HepG2 (cell line): ENCODE data around the gene TPCN2. TPM values are rescaled to one million over a fixed set of nuclear protein-coding genes. Genes with fewer than 3 reads are reported as not detected.
A peak's percentile ranks its signal among the peaks of the same experiment; 100 is the strongest.

ENCODE experiments used
- ATAC-seq: fragments of 200-7000 bp; cut with Tn5 transposase; 3 replicates; pipeline ENCODE4 v1.9.1; 2020; ENCODE audit warnings: mild to moderate bottlenecking, moderate library complexity
- BruUV-seq: library from RNA; stranded (reverse); fragments of 400-500 nt; replicated peaks from 2 replicates; lab custom pipeline; 2021; lab: Mats Ljungman, UMichigan
- CTCF ChIA-PET: fragments of 300-600 bp; formaldehyde crosslinking; extraction: SDS; loops from one replicate; lab custom pipeline; 2021; ENCODE audit warnings: low total read pairs, inconsistent platforms, low intra/inter-chr PET ratio; lab: Yijun Ruan, JAX
- POLR2A ChIA-PET: fragments of 350-600 bp; sonication (Branson Sonifier 250); formaldehyde crosslinking; loops from one replicate; lab custom pipeline; 2020; ENCODE audit warnings: antibody characterized with exemption, inconsistent platforms; lab: Yijun Ruan, JAX
- DNase-seq: peaks from one replicate; pipeline ENCODE4 v3.0.0-alpha.2; 2015; ENCODE audit warnings: low spot score
- FAIRE-seq: peaks from 3 replicates; lab custom pipeline; 2011; peaks lifted over from hg19 to GRCh38; lab: Jason Lieb, UNC
- H2AFZ ChIP-seq: one replicate; pipeline ENCODE4 v1.6.1; 2011; ENCODE audit warnings: low read length, inconsistent platforms
- H3K27ac ChIP-seq: fragments of 300-600 bp; 3 replicates; pipeline ENCODE4 v1.8.0; 2011; ENCODE audit warnings: mixed run types, mild to moderate bottlenecking, mixed read lengths, low read length, inconsistent platforms; ENCODE audit not compliant: insufficient read depth; ENCODE audit errors: extremely low read length
- H3K27me3 ChIP-seq, 2 experiments: fragments of 200-600 bp in 1 of 2; 2 replicates in 1 of 2; 3 replicates in 1 of 2; pipeline versions ENCODE4 v1.6.0 to v1.8.0; 2011; ENCODE audit warnings: low read length in 2 of 2, mild to moderate bottlenecking in 2 of 2, moderate library complexity in 2 of 2, inconsistent platforms in 1 of 2; ENCODE audit not compliant: insufficient read depth in 2 of 2, control insufficient read depth in 1 of 2
- H3K36me3 ChIP-seq, 2 experiments: fragments of 200-600 bp in 1 of 2; replicated peaks in 1 of 2; 2 replicates in 1 of 2; 3 replicates in 1 of 2; pipeline versions ENCODE4 v1.5.1 to v1.8.0; 2011; ENCODE audit warnings: low read length in 2 of 2, inconsistent platforms in 1 of 2; ENCODE audit not compliant: insufficient read depth in 2 of 2, control insufficient read depth in 1 of 2
- H3K4me1 ChIP-seq: 2 replicates; pipeline ENCODE4 v1.5.1; 2012; ENCODE audit warnings: low read length, inconsistent platforms; ENCODE audit not compliant: insufficient read depth
- H3K4me2 ChIP-seq: 2 replicates; pipeline ENCODE4 v1.6.0; 2011; ENCODE audit warnings: low read depth, low read length, inconsistent platforms
- H3K4me3 ChIP-seq, 3 experiments: fragments of 200-600 bp in 1 of 3; sonication (generic), shearing (Covaris generic) in 1 of 3; replicated peaks in 1 of 3; 2 replicates each; pipeline ENCODE4 v1.5.1; 2011 to 2016; ENCODE audit warnings: low read length in 3 of 3, inconsistent platforms in 2 of 3, low read depth in 2 of 3, mild to moderate bottlenecking in 2 of 3, control low read depth in 1 of 3, mixed read lengths in 1 of 3; ENCODE audit not compliant: insufficient read depth in 1 of 3
- H3K79me2 ChIP-seq: one replicate; pipeline ENCODE4 v1.6.1; 2011; ENCODE audit warnings: low read length, inconsistent platforms; ENCODE audit not compliant: insufficient read depth
- H3K9ac ChIP-seq: 2 replicates; pipeline ENCODE4 v1.6.0; 2011; ENCODE audit warnings: mild to moderate bottlenecking, low read depth, low read length, inconsistent platforms; ENCODE audit not compliant: insufficient read depth
- H3K9me3 ChIP-seq: 2 replicates; pipeline ENCODE4 v1.5.1; 2012; ENCODE audit warnings: mild to moderate bottlenecking, low read length
- H4K20me1 ChIP-seq: 2 replicates; pipeline ENCODE4 v1.6.0; 2011; ENCODE audit warnings: inconsistent platforms, mild to moderate bottlenecking, low read length, moderate library complexity; ENCODE audit not compliant: insufficient read depth
- FOSL2 ChIP-seq: sonication (generic); formaldehyde crosslinking; IDR thresholded peaks from 2 replicates; pipeline ENCODE4 v1.4.0; 2020; ENCODE audit warnings: missing genetic modification reagents
- FOXA3 ChIP-seq: IDR thresholded peaks from 2 replicates; pipeline ENCODE4 v1.6.1; 2016; ENCODE audit warnings: missing genetic modification reagents, missing compliant biosample characterization
- HDAC2 ChIP-seq: sonication (generic); formaldehyde crosslinking; IDR thresholded peaks from 2 replicates; pipeline ENCODE4 v1.4.0; 2020; ENCODE audit warnings: missing genetic modification reagents
- HNRNPLL ChIP-seq: fragments of 200-400 bp; formaldehyde crosslinking; IDR thresholded peaks from 2 replicates; pipeline ENCODE4 v1.6.1; 2017; ENCODE audit warnings: mild to moderate bottlenecking, low read depth, low read length; ENCODE audit not compliant: poor library complexity, severe bottlenecking
- NRL ChIP-seq: sonication (generic); formaldehyde crosslinking; IDR thresholded peaks from 2 replicates; pipeline ENCODE4 v1.5.0; 2020; ENCODE audit warnings: missing genetic modification reagents, mild to moderate bottlenecking, moderate library complexity, borderline replicate concordance
- PHF5A ChIP-seq: IDR thresholded peaks from one replicate; pipeline ENCODE4 v1.6.1; 2018; ENCODE audit warnings: low read depth, missing genetic modification reagents; ENCODE audit not compliant: unreplicated experiment
- SALL1 ChIP-seq: sonication (generic); formaldehyde crosslinking; IDR thresholded peaks from 2 replicates; pipeline ENCODE4 v1.8.0; 2022; ENCODE audit warnings: mild to moderate bottlenecking, missing genetic modification reagents
- TFDP2 ChIP-seq: sonication (generic); formaldehyde crosslinking; IDR thresholded peaks from 2 replicates; pipeline ENCODE4 v1.4.0; 2020; ENCODE audit warnings: missing genetic modification reagents
- ZBTB10 ChIP-seq: sonication (generic); formaldehyde crosslinking; IDR thresholded peaks from 2 replicates; pipeline ENCODE4 v1.4.0; 2020; ENCODE audit warnings: missing genetic modification reagents, borderline replicate concordance
- ZNF501 ChIP-seq: sonication (generic); formaldehyde crosslinking; IDR thresholded peaks from 2 replicates; pipeline ENCODE4 v1.5.1; 2020; ENCODE audit warnings: mild to moderate bottlenecking, moderate library complexity, missing genetic modification reagents
- ZNF572 ChIP-seq: sonication (generic); formaldehyde crosslinking; IDR thresholded peaks from 2 replicates; pipeline ENCODE4 v1.5.1; 2020; ENCODE audit warnings: mild to moderate bottlenecking, missing genetic modification reagents
- WGBS: methylation state at CpG from one replicate; pipeline ENCODE4 v1.1.6; 2017; ENCODE audit warnings: low lambda C conversion rate; 5-methylcytosine and 5-hydroxymethylcytosine counted together
- in situ Hi-C: cut with HindIII; loops from 2 replicates; pipeline ENCODE4 v1.10.0; 2017; ENCODE audit warnings: low pct_unique_long_range_greater_than_20kb; ENCODE audit not compliant: extremely low pct_ligation_motif_present
- intact Hi-C: fragments of 100-400 bp; cut with micrococcal nuclease; formaldehyde crosslinking; loops from one replicate; pipeline ENCODE4 v1.10.0; 2022; ENCODE audit not compliant: unreplicated experiment
- polyA plus RNA-seq, 8 experiments: library from polyadenylated mRNA; depleted of rRNA in 3 of 8; stranded (reverse) in 7 of 8; unstranded in 1 of 8; fragments of >200 nt; fragmentation: Illumina TruSeq in 4 of 8; extraction: Trizol in 4 of 8; gene quantifications; 2 replicates each; pipeline versions ENCODE4 v1.2.1 to v1.2.3, GENCODE V29; 2011 to 2016; ENCODE audit warnings: low read depth in 4 of 8, missing spikeins in 1 of 8, mixed read lengths in 1 of 8; ENCODE audit not compliant: insufficient read depth in 1 of 8
- total RNA-seq, 5 experiments: library from RNA; depleted of rRNA; stranded (reverse); fragments of >200 nt; fragmentation: Illumina TruSeq; extraction: Trizol; gene quantifications; 2 replicates each; pipeline ENCODE4 v1.2.3, GENCODE V29; 2016; ENCODE audit warnings: low read depth in 1 of 5

TPCN2 gene
- total and polyA plus RNA-seq, 2 of the 13 experiments (the other 11 are each of a cell fraction or from before 2014, with no cell fraction given), result 5.6 to 5.9 TPM

- ATAC-seq, result peak; percentile 67
- in situ Hi-C loops (no loop called here), intact Hi-C loops (no loop called here)
- no peak for TF ChIP-seq HDAC2 (CRISPR knock-in tag)
- TF ChIP-seq ZBTB10 (CRISPR knock-in tag), result no peak
- TF ChIP-seq SALL1 (CRISPR knock-in tag), result peak; percentile 5; the same call in 1 of the 2 replicates
- TF ChIP-seq NRL, result 0 out of 2 replicates have a peak, but pooled peaks have one; percentile 35
- TF ChIP-seq ZNF501 (CRISPR knock-in tag), result peak; percentile 20; the same call in 1 of the 2 replicates
- peak; percentile 27 for TF ChIP-seq HNRNPLL
- TF ChIP-seq ZNF572, result 0 out of 2 replicates have a peak, but pooled peaks have one; percentile 38
- no peak for TF ChIP-seq PHF5A
- TF ChIP-seq FOXA3 (CRISPR knock-in tag), result no peak
- TF ChIP-seq FOSL2, result peak; percentile 70
- TF ChIP-seq TFDP2 (CRISPR knock-in tag), result no peak
- H3K36me3 ChIP-seq, result no peaks in the 10 kb centered on the region
- H3K4me3 ChIP-seq, result peak overlapping the region in 1 of 3 experiments; percentile 47; a peak in 1 of 6 replicates
- FAIRE-seq, result no peak
- no peak overlapping the region for H2AFZ ChIP-seq
- ChIA-PET POLR2A (no interaction called here), CTCF (no interaction called here)
- H3K27ac ChIP-seq, result peak overlapping the region; percentile 15
- no TSS peak for BruUV-seq
- peaks cover 44% of the 10 kb centered on the region for H3K4me1 ChIP-seq
- H3K27me3 ChIP-seq, result peaks cover 20 to 42% of the 10 kb centered on the region in 2 experiments
- H3K9me3 ChIP-seq, result no peaks in the 10 kb centered on the region
- H4K20me1 ChIP-seq, result no peaks in the 10 kb centered on the region
- H3K79me2 ChIP-seq, result no peaks in the 10 kb centered on the region
- 37% methylated on average over 5 of the region's 17 CpGs for WGBS
- DNase-seq, result peak; percentile 36
- H3K4me2 ChIP-seq, result peak overlapping the region; percentile 68
- no peak overlapping the region for H3K9ac ChIP-seq
Measured at GRCh38 chr11:69008737-69009440, 39.8 kb upstream of the TPCN2 start.
